Measurements from ENCODE around the gene KRT86.

GRCh38 chr12:52232674-52233461 lies 41.6 kb upstream of the KRT86 start, which contains the start of gene KRT7:
- TF ChIP-seq EZH2 (optimal IDR thresholded peaks at IDR 0.05; ENCODE audit: low read depth, low read length) (no peak), CTCF (IDR thresholded peaks at IDR 0.05; ENCODE audit: low read length) (no peak)

Measured in MM.1S (cell line).